Measurements from ENCODE around the gene SGCA.

- no peak for TF ChIP-seq CREB1 (CRISPR knock-in tag; IDR thresholded peaks at IDR 0.05; ENCODE audit: low read depth)
- no peak for TF ChIP-seq EZH2phosphoT487 (IDR thresholded peaks at IDR 0.05; ENCODE audit: unreplicated experiment)
- no peak for TF ChIP-seq NANOG (IDR thresholded peaks at IDR 0.05; ENCODE audit: borderline replicate concordance)
- TF ChIP-seq, protein P1, sequence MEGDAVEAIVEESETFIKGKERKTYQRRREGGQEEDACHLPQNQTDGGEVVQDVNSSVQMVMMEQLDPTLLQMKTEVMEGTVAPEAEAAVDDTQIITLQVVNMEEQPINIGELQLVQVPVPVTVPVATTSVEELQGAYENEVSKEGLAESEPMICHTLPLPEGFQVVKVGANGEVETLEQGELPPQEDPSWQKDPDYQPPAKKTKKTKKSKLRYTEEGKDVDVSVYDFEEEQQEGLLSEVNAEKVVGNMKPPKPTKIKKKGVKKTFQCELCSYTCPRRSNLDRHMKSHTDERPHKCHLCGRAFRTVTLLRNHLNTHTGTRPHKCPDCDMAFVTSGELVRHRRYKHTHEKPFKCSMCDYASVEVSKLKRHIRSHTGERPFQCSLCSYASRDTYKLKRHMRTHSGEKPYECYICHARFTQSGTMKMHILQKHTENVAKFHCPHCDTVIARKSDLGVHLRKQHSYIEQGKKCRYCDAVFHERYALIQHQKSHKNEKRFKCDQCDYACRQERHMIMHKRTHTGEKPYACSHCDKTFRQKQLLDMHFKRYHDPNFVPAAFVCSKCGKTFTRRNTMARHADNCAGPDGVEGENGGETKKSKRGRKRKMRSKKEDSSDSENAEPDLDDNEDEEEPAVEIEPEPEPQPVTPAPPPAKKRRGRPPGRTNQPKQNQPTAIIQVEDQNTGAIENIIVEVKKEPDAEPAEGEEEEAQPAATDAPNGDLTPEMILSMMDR (conservative IDR thresholded peaks at IDR 0.05; ENCODE audit: low read depth in 2 of 2): no peak
- no peak for TF ChIP-seq POLR2AphosphoS5 (IDR thresholded peaks at IDR 0.05; ENCODE audit: low read depth)
- no peak for TF ChIP-seq STAT1 (IDR thresholded peaks at IDR 0.05; ENCODE audit: unreplicated experiment)
- TF ChIP-seq JUNB (IDR thresholded peaks at IDR 0.05; ENCODE audit: unreplicated experiment): no peak
- no peak for TF ChIP-seq EZH2 (IDR thresholded peaks at IDR 0.05; ENCODE audit: low read depth, unreplicated experiment)
- TF ChIP-seq, protein P2, sequence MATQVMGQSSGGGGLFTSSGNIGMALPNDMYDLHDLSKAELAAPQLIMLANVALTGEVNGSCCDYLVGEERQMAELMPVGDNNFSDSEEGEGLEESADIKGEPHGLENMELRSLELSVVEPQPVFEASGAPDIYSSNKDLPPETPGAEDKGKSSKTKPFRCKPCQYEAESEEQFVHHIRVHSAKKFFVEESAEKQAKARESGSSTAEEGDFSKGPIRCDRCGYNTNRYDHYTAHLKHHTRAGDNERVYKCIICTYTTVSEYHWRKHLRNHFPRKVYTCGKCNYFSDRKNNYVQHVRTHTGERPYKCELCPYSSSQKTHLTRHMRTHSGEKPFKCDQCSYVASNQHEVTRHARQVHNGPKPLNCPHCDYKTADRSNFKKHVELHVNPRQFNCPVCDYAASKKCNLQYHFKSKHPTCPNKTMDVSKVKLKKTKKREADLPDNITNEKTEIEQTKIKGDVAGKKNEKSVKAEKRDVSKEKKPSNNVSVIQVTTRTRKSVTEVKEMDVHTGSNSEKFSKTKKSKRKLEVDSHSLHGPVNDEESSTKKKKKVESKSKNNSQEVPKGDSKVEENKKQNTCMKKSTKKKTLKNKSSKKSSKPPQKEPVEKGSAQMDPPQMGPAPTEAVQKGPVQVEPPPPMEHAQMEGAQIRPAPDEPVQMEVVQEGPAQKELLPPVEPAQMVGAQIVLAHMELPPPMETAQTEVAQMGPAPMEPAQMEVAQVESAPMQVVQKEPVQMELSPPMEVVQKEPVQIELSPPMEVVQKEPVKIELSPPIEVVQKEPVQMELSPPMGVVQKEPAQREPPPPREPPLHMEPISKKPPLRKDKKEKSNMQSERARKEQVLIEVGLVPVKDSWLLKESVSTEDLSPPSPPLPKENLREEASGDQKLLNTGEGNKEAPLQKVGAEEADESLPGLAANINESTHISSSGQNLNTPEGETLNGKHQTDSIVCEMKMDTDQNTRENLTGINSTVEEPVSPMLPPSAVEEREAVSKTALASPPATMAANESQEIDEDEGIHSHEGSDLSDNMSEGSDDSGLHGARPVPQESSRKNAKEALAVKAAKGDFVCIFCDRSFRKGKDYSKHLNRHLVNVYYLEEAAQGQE (IDR thresholded peaks at IDR 0.05; ENCODE audit: unreplicated experiment): no peak
- no peak for TF ChIP-seq ETS1 (IDR thresholded peaks at IDR 0.05)
- TF ChIP-seq, protein P3, sequence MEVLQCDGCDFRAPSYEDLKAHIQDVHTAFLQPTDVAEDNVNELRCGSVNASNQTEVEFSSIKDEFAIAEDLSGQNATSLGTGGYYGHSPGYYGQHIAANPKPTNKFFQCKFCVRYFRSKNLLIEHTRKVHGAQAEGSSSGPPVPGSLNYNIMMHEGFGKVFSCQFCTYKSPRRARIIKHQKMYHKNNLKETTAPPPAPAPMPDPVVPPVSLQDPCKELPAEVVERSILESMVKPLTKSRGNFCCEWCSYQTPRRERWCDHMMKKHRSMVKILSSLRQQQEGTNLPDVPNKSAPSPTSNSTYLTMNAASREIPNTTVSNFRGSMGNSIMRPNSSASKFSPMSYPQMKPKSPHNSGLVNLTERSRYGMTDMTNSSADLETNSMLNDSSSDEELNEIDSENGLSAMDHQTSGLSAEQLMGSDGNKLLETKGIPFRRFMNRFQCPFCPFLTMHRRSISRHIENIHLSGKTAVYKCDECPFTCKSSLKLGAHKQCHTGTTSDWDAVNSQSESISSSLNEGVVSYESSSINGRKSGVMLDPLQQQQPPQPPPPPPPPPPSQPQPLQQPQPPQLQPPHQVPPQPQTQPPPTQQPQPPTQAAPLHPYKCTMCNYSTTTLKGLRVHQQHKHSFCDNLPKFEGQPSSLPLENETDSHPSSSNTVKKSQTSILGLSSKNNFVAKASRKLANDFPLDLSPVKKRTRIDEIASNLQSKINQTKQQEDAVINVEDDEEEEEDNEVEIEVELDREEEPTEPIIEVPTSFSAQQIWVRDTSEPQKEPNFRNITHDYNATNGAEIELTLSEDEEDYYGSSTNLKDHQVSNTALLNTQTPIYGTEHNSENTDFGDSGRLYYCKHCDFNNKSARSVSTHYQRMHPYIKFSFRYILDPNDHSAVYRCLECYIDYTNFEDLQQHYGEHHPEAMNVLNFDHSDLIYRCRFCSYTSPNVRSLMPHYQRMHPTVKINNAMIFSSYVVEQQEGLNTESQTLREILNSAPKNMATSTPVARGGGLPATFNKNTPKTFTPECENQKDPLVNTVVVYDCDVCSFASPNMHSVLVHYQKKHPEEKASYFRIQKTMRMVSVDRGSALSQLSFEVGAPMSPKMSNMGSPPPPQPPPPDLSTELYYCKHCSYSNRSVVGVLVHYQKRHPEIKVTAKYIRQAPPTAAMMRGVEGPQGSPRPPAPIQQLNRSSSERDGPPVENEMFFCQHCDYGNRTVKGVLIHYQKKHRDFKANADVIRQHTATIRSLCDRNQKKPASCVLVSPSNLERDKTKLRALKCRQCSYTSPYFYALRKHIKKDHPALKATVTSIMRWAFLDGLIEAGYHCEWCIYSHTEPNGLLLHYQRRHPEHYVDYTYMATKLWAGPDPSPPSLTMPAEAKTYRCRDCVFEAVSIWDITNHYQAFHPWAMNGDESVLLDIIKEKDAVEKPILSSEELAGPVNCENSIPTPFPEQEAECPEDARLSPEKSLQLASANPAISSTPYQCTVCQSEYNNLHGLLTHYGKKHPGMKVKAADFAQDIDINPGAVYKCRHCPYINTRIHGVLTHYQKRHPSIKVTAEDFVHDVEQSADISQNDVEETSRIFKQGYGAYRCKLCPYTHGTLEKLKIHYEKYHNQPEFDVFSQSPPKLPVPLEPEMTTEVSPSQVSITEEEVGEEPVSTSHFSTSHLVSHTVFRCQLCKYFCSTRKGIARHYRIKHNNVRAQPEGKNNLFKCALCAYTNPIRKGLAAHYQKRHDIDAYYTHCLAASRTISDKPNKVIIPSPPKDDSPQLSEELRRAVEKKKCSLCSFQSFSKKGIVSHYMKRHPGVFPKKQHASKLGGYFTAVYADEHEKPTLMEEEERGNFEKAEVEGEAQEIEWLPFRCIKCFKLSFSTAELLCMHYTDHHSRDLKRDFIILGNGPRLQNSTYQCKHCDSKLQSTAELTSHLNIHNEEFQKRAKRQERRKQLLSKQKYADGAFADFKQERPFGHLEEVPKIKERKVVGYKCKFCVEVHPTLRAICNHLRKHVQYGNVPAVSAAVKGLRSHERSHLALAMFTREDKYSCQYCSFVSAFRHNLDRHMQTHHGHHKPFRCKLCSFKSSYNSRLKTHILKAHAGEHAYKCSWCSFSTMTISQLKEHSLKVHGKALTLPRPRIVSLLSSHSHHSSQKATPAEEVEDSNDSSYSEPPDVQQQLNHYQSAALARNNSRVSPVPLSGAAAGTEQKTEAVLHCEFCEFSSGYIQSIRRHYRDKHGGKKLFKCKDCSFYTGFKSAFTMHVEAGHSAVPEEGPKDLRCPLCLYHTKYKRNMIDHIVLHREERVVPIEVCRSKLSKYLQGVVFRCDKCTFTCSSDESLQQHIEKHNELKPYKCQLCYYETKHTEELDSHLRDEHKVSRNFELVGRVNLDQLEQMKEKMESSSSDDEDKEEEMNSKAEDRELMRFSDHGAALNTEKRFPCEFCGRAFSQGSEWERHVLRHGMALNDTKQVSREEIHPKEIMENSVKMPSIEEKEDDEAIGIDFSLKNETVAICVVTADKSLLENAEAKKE (CRISPR knock-in tag; IDR thresholded peaks at IDR 0.05): no peak
- TF ChIP-seq ZNF114 (CRISPR knock-in tag; IDR thresholded peaks at IDR 0.05): no peak
- no peak for TF ChIP-seq ZNF331 (CRISPR knock-in tag; IDR thresholded peaks at IDR 0.05; ENCODE audit: low read depth)
Measured at GRCh38 chr17:50118076-50118827, 47.6 kb upstream of the SGCA start.

Measured in GM23338 (cell line).